ENCODE data around the gene TAF4. TPM values are rescaled to one million over a fixed set of nuclear protein-coding genes. Genes with fewer than 3 reads are reported as not detected.

TAF4 gene
- total RNA-seq, 1 experiment from 2014 or later: 64.3 TPM

- Mint-ChIP-seq H3K4me1 (ENCODE audit: low read depth, unreplicated experiment) (no peaks in the 10 kb centered on the region), H3K27ac (ENCODE audit: unreplicated experiment) (no peak overlapping the region), H3K9me3 (ENCODE audit: low read depth, unreplicated experiment) (peaks cover 23% of the 10 kb centered on the region), H3K4me3 (ENCODE audit: low read depth, unreplicated experiment) (no peak overlapping the region), H3K36me3 (ENCODE audit: insufficient read depth, unreplicated experiment) (peaks cover 1% of the 10 kb centered on the region), H3K27me3 (ENCODE audit: unreplicated experiment) (peaks cover 36% of the 10 kb centered on the region)
- no peak for DNase-seq
- BruUV-seq (replicated peaks): no TSS peak
- TF ChIP-seq CTCF (IDR thresholded peaks at IDR 0.05; ENCODE audit: unreplicated experiment): no peak
- intact Hi-C loops (cut with micrococcal nuclease; ENCODE audit: unreplicated experiment): no loop called here
- CTCF ChIA-PET: interaction anchor here (0.5 to 1.2 kb wide), 4 partner anchors 11 to 1866 kb away, joined by 3 to 5 read pairs (median 4); no protein-coding TSS in a partner anchor
These were observed 38.0 kb upstream of the TAF4 start for GRCh38 chr20:62103508-62104233.

- CTCF ChIA-PET: interaction anchor here (1.2 kb wide), 1 partner anchor 21 kb away, joined by 3 read pairs; no protein-coding TSS in a partner anchor
These were observed 35.4 kb upstream of the TAF4 start for GRCh38 chr20:62101078-62101477.

GRCh38 chr20:62097881-62098407 is 32.3 kb upstream of the TAF4 start:
- no TSS peak for BruUV-seq (replicated peaks)
- Mint-ChIP-seq H3K9me3 (ENCODE audit: low read depth, unreplicated experiment) (peaks cover 6% of the 10 kb centered on the region), H3K27me3 (ENCODE audit: unreplicated experiment) (peaks cover 39% of the 10 kb centered on the region), H3K4me3 (ENCODE audit: low read depth, unreplicated experiment) (no peak overlapping the region), H3K4me1 (ENCODE audit: low read depth, unreplicated experiment) (no peaks in the 10 kb centered on the region), H3K36me3 (ENCODE audit: insufficient read depth, unreplicated experiment) (peaks cover 5% of the 10 kb centered on the region), H3K27ac (ENCODE audit: unreplicated experiment) (no peak overlapping the region)
- CTCF ChIA-PET: no interaction called here
- no peak for DNase-seq
- intact Hi-C loops (cut with micrococcal nuclease; ENCODE audit: unreplicated experiment): no loop called here
- no peak for TF ChIP-seq CTCF (IDR thresholded peaks at IDR 0.05; ENCODE audit: unreplicated experiment)

More at GRCh38 chr20:62101078-62101477, 35.4 kb upstream of the TAF4 start:
- no peak for TF ChIP-seq CTCF (IDR thresholded peaks at IDR 0.05; ENCODE audit: unreplicated experiment)
- no TSS peak for BruUV-seq (replicated peaks)
- H3K4me1 Mint-ChIP-seq (ENCODE audit: low read depth, unreplicated experiment): no peaks in the 10 kb centered on the region
- peaks cover 5% of the 10 kb centered on the region for H3K36me3 Mint-ChIP-seq (ENCODE audit: insufficient read depth, unreplicated experiment)
- peaks cover 14% of the 10 kb centered on the region for H3K9me3 Mint-ChIP-seq (ENCODE audit: low read depth, unreplicated experiment)
- intact Hi-C loops (cut with micrococcal nuclease; ENCODE audit: unreplicated experiment): no loop called here
- no peak overlapping the region for H3K27ac Mint-ChIP-seq (ENCODE audit: unreplicated experiment)
- no peak for DNase-seq
- no peak overlapping the region for H3K4me3 Mint-ChIP-seq (ENCODE audit: low read depth, unreplicated experiment)
- H3K27me3 Mint-ChIP-seq (ENCODE audit: unreplicated experiment): peaks cover 51% of the 10 kb centered on the region

- Mint-ChIP-seq H3K4me1 (ENCODE audit: low read depth, unreplicated experiment) (no peaks in the 10 kb centered on the region), H3K27me3 (ENCODE audit: unreplicated experiment) (peaks cover 48% of the 10 kb centered on the region), H3K9me3 (ENCODE audit: low read depth, unreplicated experiment) (peaks cover 11% of the 10 kb centered on the region), H3K27ac (ENCODE audit: unreplicated experiment) (no peak overlapping the region), H3K36me3 (ENCODE audit: insufficient read depth, unreplicated experiment) (peaks cover 5% of the 10 kb centered on the region), H3K4me3 (ENCODE audit: low read depth, unreplicated experiment) (no peak overlapping the region)
- CTCF ChIA-PET: no interaction called here
- intact Hi-C loops (cut with micrococcal nuclease; ENCODE audit: unreplicated experiment): no loop called here
- DNase-seq: no peak
- TF ChIP-seq CTCF (IDR thresholded peaks at IDR 0.05; ENCODE audit: unreplicated experiment): no peak
- no TSS peak for BruUV-seq (replicated peaks)
These were observed 31.0 kb upstream of the TAF4 start for GRCh38 chr20:62096421-62097380.
